Measurements from ENCODE around the gene NKX2-2. TPM values are rescaled to one million over a fixed set of nuclear protein-coding genes. Genes with fewer than 3 reads are reported as not detected.
A peak's percentile ranks its signal among the peaks of the same experiment; 100 is the strongest.

The NKX2-2 gene
- total and polyA plus RNA-seq, 4 donors, result not detected

GRCh38 chr20:21548390-21549035, 34.6 kb upstream of the NKX2-2 start (continued):
- TF ChIP-seq ATF3 (IDR thresholded peaks at IDR 0.05) (no peak), EGR1 (IDR thresholded peaks at IDR 0.05; ENCODE audit: low read depth in 2 of 2) (no peak)

- no peaks in the 10 kb centered on the region for H3K27me3 ChIP-seq (ENCODE audit: control insufficient read depth in 4 of 4, insufficient read depth in 4 of 4, low read length in 3 of 4)
- TF ChIP-seq HNF4G (IDR thresholded peaks at IDR 0.05), result no peak
- no peak for TF ChIP-seq SP1 (IDR thresholded peaks at IDR 0.05)
- TF ChIP-seq NR2F2 (IDR thresholded peaks at IDR 0.05), result no peak
- no peak for TF ChIP-seq YY1 (IDR thresholded peaks at IDR 0.05)
- TF ChIP-seq, protein P1, sequence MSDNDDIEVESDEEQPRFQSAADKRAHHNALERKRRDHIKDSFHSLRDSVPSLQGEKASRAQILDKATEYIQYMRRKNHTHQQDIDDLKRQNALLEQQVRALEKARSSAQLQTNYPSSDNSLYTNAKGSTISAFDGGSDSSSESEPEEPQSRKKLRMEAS (IDR thresholded peaks at IDR 0.05), result no peak
- TF ChIP-seq GABPA (IDR thresholded peaks at IDR 0.05 in 1 of 2, conservative IDR thresholded peaks at IDR 0.05 in 1 of 2), result no peak
- TF ChIP-seq JUND (IDR thresholded peaks at IDR 0.05), result no peak
- no peak for TF ChIP-seq ATF3 (IDR thresholded peaks at IDR 0.05)
- peak; percentile 26 to 34 for TF ChIP-seq RXRA (IDR thresholded peaks at IDR 0.05)
- peak; percentile 49 to 62 for TF ChIP-seq HNF4A (conservative IDR thresholded peaks at IDR 0.05)
- no peak for TF ChIP-seq RAD21 (IDR thresholded peaks at IDR 0.05)
- TF ChIP-seq TAF1 (conservative IDR thresholded peaks at IDR 0.05), result no peak
Measured at GRCh38 chr20:21546355-21546754, 32.5 kb upstream of the NKX2-2 start.

DNA sequence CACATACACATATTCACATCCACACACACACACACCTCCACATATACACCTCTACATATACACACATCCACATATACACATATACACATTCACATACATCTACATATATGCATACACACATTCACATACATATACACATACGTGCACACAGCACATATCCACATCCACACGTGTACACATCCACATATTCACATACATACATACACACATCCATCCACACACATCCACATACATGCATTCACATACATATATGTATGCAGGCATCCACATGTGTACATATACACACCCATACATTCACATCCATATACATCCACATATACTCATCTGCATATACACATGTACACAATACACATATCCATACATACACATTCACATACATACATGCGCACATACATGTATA, 25.6 kb upstream of the NKX2-2 start:
- Histone ChIP-seq H3K36me3 (ENCODE audit: control insufficient read depth in 4 of 4, insufficient read depth in 3 of 4, low read depth in 1 of 4, low read length in 3 of 4) (no peaks in the 10 kb centered on the region), H3K9me3 (ENCODE audit: control insufficient read depth in 4 of 4, low read length in 3 of 4) (no peaks in the 10 kb centered on the region), H3K27me3 (ENCODE audit: control insufficient read depth in 4 of 4, insufficient read depth in 4 of 4, low read length in 3 of 4) (no peaks in the 10 kb centered on the region), H3K27ac (ENCODE audit: low read depth in 1 of 2, low read length in 2 of 2) (no peak overlapping the region), H3K9ac (ENCODE audit: low read depth in 1 of 2, low read length in 2 of 2) (no peak overlapping the region), H3K4me3 (ENCODE audit: low read depth in 1 of 3, low read length in 3 of 3) (no peak overlapping the region), H3K4me1 (ENCODE audit: control insufficient read depth in 4 of 4, insufficient read depth in 4 of 4, low read length in 3 of 4) (no peaks in the 10 kb centered on the region)
- no peak for DNase-seq (ENCODE audit: low spot score)
- TF ChIP-seq EGR1 (IDR thresholded peaks at IDR 0.05; ENCODE audit: low read depth in 2 of 2), result no peak
- no peak for TF ChIP-seq HNF4G (IDR thresholded peaks at IDR 0.05)
- no peak for TF ChIP-seq RXRA (IDR thresholded peaks at IDR 0.05)
- TF ChIP-seq, protein P2, sequence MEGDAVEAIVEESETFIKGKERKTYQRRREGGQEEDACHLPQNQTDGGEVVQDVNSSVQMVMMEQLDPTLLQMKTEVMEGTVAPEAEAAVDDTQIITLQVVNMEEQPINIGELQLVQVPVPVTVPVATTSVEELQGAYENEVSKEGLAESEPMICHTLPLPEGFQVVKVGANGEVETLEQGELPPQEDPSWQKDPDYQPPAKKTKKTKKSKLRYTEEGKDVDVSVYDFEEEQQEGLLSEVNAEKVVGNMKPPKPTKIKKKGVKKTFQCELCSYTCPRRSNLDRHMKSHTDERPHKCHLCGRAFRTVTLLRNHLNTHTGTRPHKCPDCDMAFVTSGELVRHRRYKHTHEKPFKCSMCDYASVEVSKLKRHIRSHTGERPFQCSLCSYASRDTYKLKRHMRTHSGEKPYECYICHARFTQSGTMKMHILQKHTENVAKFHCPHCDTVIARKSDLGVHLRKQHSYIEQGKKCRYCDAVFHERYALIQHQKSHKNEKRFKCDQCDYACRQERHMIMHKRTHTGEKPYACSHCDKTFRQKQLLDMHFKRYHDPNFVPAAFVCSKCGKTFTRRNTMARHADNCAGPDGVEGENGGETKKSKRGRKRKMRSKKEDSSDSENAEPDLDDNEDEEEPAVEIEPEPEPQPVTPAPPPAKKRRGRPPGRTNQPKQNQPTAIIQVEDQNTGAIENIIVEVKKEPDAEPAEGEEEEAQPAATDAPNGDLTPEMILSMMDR (IDR thresholded peaks at IDR 0.05; ENCODE audit: low read depth, low read length, missing input control), result no peak
- TF ChIP-seq JUND (IDR thresholded peaks at IDR 0.05), result no peak
- TF ChIP-seq RAD21 (IDR thresholded peaks at IDR 0.05), result no peak
- TF ChIP-seq, protein P3, sequence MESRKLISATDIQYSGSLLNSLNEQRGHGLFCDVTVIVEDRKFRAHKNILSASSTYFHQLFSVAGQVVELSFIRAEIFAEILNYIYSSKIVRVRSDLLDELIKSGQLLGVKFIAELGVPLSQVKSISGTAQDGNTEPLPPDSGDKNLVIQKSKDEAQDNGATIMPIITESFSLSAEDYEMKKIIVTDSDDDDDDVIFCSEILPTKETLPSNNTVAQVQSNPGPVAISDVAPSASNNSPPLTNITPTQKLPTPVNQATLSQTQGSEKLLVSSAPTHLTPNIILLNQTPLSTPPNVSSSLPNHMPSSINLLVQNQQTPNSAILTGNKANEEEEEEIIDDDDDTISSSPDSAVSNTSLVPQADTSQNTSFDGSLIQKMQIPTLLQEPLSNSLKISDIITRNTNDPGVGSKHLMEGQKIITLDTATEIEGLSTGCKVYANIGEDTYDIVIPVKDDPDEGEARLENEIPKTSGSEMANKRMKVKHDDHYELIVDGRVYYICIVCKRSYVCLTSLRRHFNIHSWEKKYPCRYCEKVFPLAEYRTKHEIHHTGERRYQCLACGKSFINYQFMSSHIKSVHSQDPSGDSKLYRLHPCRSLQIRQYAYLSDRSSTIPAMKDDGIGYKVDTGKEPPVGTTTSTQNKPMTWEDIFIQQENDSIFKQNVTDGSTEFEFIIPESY (IDR thresholded peaks at IDR 0.05), result no peak
- no peak for TF ChIP-seq SP1 (IDR thresholded peaks at IDR 0.05)
- WGBS, result 85% methylated on average over 3 of the region's 3 CpGs

More at GRCh38 chr20:21546355-21546754, 32.5 kb upstream of the NKX2-2 start:
- Histone ChIP-seq H3K4me1 (ENCODE audit: control insufficient read depth in 4 of 4, insufficient read depth in 4 of 4, low read length in 3 of 4) (peaks cover 0 to 3% (median 2%) of the 10 kb centered on the region in 4 donors), H3K4me3 (ENCODE audit: low read depth in 1 of 3, low read length in 3 of 3) (no peak overlapping the region), H3K9ac (ENCODE audit: low read depth in 1 of 2, low read length in 2 of 2) (no peak overlapping the region), H3K27ac (ENCODE audit: low read depth in 1 of 2, low read length in 2 of 2) (no peak overlapping the region), H3K36me3 (ENCODE audit: control insufficient read depth in 4 of 4, insufficient read depth in 3 of 4, low read depth in 1 of 4, low read length in 3 of 4) (no peaks in the 10 kb centered on the region), H3K9me3 (ENCODE audit: control insufficient read depth in 4 of 4, low read length in 3 of 4) (no peaks in the 10 kb centered on the region)
- 33% methylated on average over 4 of the region's 4 CpGs for WGBS
- DNase-seq (ENCODE audit: low spot score), result no peak

All from liver (tissue), 9 donors.